Epithelial cell of prostate (primary cell): Measurements from ENCODE around the gene CAMK4.
"Not testable (repeated sequence)": the region's sequence is repeated elsewhere in the genome, so short reads cannot be mapped to it uniquely, and the experiment has no call there.

Experiments
- DNase-seq: peaks from one replicate; pipeline ENCODE4 v3.0.0-alpha.2; 2011; ENCODE audit warnings: low read depth, low spot score
- H3K27ac ChIP-seq: fragments of 450-650 bp; 2 replicates; pipeline ENCODE4 v1.5.1; 2017; ENCODE audit warnings: mild to moderate bottlenecking

Gene CAMK4

DNA sequence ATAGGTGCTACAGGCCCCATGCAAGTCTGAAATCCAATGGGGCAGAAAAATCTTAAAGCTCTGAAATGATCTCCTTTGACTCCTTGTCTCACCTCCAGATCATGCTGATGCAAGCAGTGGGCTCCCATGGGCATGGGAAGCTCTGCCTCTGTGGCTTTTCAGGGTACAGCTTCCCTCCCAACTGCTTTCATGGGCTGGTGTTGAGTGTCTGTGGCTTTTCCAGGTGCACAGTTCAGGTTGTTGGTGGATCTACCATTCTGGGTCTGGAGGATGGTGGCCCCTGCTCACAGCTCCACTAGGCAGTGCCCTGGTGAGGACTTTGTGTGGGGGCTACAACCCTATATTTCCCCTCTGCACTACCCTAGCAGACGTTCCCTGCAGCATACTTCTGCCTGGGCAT is 184.6 kb downstream of the CAMK4 start:
- no peak for DNase-seq
- H3K27ac ChIP-seq: no peak overlapping the region

DNA sequence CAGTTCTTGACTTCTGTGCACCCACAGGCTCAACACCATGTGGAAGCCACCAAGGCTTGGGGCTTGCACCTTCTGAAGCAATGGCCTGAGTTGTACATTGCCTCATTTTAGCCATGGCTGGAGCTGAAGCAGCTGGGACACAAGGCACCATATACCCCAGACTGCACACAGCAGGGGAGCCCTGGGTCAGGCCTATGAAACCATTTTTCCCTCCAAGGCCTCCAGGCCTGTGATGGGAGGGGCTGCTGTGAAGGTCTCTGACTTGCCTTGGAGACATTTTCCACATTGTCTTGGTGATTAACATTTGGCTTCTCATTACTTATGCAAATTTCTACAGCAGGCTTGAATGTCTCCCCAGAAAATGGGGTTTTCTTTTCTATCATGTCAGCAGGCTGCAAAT is 185.1 kb downstream of the CAMK4 start:
- not testable (repeated sequence) for DNase-seq, H3K27ac ChIP-seq

DNA sequence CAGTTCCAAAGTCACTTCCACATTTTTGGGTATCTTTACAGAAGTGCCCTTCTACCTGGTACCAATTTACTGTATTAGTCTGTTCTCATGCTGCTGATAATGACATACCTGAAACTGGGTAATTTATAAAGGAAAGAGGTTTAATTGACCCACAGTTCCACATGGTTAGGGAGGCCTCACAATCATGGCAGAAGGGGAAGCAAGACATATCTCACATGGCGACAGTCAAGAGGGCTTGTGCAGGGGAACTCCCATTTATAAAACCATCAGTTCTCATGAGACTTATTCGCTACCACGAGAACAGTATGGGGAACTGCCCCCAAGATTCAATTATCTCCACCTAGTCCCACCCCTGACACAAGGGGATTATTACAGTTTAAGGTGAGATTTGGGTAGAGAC is 185.9 kb downstream of the CAMK4 start:
- DNase-seq, H3K27ac ChIP-seq: not testable (repeated sequence)

- no peak for DNase-seq
These were observed 187.1 kb downstream of the CAMK4 start for GRCh38 chr5:111411301-111411700.

GRCh38 chr5:111412593-111412992 is 188.4 kb downstream of the CAMK4 start:
- DNase-seq: no peak
- no peak overlapping the region for H3K27ac ChIP-seq

More at GRCh38 chr5:111411301-111411700, 187.1 kb downstream of the CAMK4 start:
- H3K27ac ChIP-seq: no peak overlapping the region

- DNase-seq: no peak
- no peak overlapping the region for H3K27ac ChIP-seq
These were observed 190.9 kb downstream of the CAMK4 start for GRCh38 chr5:111415053-111415452.

DNA sequence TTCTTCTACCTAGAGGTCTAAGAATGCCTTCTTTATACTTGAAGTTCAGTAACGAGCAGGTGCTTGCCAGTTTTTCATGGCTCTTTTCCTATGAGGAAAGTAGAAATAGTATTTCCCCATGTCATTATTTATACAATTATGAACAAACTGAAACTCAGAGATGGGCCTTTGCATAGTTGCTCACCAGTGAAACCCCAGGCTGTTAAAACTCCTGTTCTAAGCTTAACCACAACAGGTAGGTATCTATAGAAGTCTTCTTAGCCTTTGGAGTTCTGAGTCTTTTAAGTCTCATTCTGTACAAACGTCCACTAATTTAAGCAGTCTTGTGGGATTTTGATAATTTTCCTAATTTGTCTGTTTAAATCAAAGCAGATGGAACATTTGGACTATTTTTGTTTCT is 198.1 kb downstream of the CAMK4 start:
- H3K27ac ChIP-seq: no peak overlapping the region
- DNase-seq: no peak

DNA sequence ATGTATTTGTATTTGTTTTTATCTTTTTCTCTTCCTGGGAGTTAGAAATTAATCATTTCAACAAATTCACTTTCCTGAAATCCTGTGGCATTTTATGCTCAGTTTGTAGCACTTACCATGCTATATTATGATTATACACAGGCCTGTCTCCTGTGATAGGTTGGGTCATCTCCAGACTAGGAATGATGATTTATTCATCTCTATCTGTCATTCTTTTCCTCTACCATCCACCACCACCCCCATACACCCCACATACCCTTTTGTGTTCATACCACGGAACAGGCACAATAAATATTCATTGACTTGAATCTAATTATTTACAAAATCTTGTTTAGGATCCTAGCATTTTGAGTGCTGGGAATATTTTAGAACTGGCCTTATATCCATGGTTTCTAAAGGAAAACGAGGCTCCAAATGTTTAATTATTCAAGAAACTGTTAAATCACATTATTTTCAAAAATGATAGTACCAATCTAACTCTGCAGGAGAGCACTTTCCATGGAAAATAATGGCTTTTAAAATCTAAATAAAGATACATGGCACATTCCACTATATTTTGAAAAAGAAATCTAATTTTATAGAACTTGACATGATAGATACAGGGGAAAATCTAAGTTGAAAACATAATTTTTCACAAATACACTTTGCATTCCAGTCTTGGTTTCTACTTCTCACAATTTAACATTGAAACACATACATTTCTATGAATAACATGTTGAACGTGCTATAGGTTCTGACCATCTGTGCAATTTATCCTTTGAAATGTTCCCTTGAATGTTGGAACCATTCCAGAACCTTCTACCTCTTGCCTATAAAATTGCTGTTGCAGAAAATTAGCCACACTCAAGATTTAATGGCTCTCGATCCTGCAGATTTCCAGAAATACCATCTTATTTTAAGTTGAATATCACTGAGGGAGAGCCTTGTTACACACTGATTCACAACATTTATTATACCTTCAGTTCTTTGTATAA is 198.8 kb downstream of the CAMK4 start:
- DNase-seq: no peak
- no peak overlapping the region for H3K27ac ChIP-seq

GRCh38 chr5:111425205-111425604 is 201.0 kb downstream of the CAMK4 start:
- no peak overlapping the region for H3K27ac ChIP-seq
- no peak for DNase-seq

DNA sequence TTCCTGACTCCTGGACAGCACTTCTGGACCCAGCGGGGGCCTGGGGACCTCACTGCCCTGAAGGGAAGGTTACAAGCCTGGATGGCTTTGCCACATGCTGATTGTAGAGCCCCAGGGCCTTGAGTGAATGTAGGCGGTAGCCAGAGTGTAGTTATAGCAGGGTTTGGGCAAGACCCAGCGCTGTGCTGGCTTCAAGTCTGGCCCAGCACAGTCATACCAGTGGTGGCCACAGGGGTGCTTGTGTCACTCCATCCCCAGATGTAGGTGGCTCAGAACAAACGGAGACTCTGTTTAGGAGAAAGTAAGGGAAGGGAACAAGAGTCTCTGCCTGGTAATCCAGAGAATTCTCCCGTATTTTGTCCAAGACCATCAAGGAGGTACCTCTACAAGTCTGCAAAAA is 203.6 kb downstream of the CAMK4 start:
- DNase-seq: no peak
- H3K27ac ChIP-seq: no peak overlapping the region

DNA sequence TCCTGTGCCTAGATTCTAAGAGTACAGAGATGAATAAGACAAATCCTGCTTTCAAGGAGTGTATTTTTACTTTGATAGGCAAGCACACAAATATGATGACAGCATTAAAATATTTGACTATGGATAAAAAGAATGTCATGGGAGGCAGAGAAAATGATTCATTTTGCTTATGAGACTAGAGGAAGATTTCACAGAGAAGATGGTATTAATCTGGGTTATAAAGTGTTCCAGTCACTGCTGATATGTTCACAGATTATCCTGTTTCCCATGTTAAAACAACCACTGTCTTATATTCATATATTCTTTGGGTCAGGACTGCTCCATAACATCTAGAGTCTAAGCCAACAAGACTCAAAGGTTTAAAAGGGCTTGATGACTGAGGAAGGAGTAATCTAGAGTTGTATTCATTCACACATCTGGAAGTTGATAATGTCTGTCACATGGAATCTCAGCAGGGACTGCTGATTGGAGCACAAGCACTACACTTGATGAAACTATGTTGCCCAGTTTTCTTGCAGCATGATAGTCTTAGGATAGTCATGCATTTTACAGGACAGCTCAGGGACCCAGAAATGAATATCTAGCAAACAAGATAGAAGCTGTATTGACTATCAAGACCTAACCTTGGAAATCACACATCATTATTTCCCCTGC is 208.8 kb downstream of the CAMK4 start:
- no peak overlapping the region for H3K27ac ChIP-seq
- DNase-seq: no peak

DNA sequence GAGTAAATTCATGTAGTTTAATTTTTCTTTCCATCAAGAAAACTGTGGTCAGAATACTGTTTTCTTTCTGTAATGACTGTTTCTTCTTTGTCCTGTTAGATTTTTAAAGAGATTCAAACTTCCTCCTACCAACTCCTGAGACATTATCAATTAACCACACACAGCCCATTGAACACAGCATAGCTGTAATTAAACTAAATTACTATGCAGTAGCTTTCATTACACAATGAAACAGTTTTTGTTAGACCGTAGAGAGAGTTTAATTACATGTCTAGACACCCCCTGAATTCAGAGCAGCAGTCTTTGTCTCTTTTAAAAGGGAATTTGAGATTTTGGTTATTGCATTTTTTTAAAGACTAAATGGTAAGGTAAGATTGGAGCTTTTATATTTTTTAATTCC is 210.6 kb downstream of the CAMK4 start:
- no peak overlapping the region for H3K27ac ChIP-seq
- DNase-seq: no peak

GRCh38 chr5:111439473-111440075 is 215.4 kb downstream of the CAMK4 start:
- DNase-seq: no peak
- H3K27ac ChIP-seq: no peak overlapping the region

- no peak for DNase-seq
- no peak overlapping the region for H3K27ac ChIP-seq
These were observed 222.9 kb downstream of the CAMK4 start for GRCh38 chr5:111447099-111447498.

- no peak for DNase-seq
- H3K27ac ChIP-seq: no peak overlapping the region
These were observed 223.6 kb downstream of the CAMK4 start for GRCh38 chr5:111447822-111448221.

DNA sequence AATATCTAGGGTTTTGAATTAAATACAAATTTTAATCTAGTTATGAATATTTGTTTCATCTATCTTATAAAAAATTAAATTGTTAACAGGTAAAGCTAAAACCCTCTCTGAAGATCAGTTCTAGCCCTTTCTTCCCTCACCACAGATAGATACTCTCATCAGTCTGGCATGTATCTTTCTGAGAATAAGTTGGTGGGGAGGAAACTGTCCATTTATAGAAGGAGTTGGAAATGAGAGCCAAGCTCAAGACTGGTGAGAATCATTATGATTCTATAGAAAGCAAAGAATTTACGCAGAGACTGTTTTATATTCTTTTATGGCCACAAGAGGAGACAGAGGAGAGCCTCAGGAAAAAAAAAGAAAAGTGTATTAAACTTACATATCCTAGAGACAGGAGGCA is 229.1 kb downstream of the CAMK4 start:
- DNase-seq: no peak
- H3K27ac ChIP-seq: no peak overlapping the region

- no peak overlapping the region for H3K27ac ChIP-seq
- no peak for DNase-seq
These were observed 229.6 kb downstream of the CAMK4 start for GRCh38 chr5:111453747-111454146.

DNA sequence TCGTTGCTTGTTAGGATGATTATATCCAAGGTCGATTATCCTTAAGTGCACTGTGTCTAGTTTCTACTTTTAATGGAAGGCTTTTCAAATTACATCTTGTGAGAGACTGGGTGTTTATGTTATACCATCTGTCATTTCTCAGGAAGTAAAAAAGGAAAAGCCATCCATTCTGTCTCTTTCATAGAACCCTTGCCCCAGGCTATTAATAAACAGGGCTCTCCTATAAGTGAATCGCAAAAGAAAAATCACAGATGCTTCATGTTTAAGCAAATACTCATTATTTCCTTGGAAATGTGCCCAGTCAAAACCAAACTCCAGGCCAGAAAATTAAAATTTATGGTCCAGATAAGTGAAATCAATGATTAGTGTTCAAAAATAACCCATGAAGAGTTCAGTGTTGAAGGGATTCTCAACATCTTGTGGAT is 230.0 kb downstream of the CAMK4 start:
- H3K27ac ChIP-seq: no peak overlapping the region
- DNase-seq: no peak

GRCh38 chr5:111454776-111455175 is 230.6 kb downstream of the CAMK4 start:
- no peak for DNase-seq
- no peak overlapping the region for H3K27ac ChIP-seq

DNA sequence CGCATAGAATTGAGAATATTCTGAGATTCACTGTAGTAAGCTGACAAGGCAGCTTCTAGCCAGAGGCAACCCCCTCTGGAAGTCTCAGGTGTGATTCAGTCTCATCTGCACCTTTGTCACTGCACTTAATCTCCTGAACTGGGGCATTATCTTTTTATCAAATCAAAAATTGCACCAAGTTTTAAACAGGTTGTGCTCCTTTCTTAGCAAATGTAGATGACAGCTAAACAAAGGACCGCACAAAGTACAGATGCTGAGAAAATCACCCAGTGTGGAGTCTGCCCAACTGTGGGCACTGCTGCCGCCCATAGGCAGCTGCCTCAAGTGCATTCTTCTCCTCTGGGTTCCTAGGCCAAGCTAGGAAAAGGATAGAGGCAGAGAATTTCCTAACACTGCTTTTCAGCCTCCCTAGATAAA is 237.1 kb downstream of the CAMK4 start:
- no peak for DNase-seq
- no peak overlapping the region for H3K27ac ChIP-seq

- H3K27ac ChIP-seq: no peak overlapping the region
- no peak for DNase-seq
These were observed 237.8 kb downstream of the CAMK4 start for GRCh38 chr5:111461934-111462333.
